Ureter (tissue), 1 donor: ENCODE data around the gene NLRP7. TPM values are rescaled to one million over a fixed set of nuclear protein-coding genes. Genes with fewer than 3 reads are reported as not detected.

Experiments
- DNase-seq: peaks from one replicate; pipeline ENCODE4 v3.0.0-alpha.2; 2020; ENCODE audit warnings: low spot score
- total RNA-seq: library from RNA; stranded (reverse); gene quantifications from one replicate; pipeline ENCODE4 v1.2.4, GENCODE V29; 2023
- donor health status: DM: yes; HTN: yes; CAD: no.

The NLRP7 gene
- total RNA-seq, 1 donor from 2014 or later, result not detected

GRCh38 chr19:54873990-54874389 lies 73.3 kb downstream of the NLRP7 start, which contains the start of gene FCAR:
FCAR (plus strand) TSS chr19:54874235; CDS start chr19:54874290, 55 bp downstream.
- no peak for DNase-seq

Other genes starting within 250 kb of the NLRP7 start
- gene KIR3DL3, start 223.1 kb downstream of the NLRP7 start, total RNA-seq, result not detected
- not detected for gene KIR2DL3, start 209.0 kb downstream of the NLRP7 start, total RNA-seq
- not detected for gene KIR2DL1, start 177.7 kb downstream of the NLRP7 start, total RNA-seq
- gene KIR2DL4, start 143.9 kb downstream of the NLRP7 start, total RNA-seq, result 0.39 TPM
- not detected for gene KIR3DL1, start 131.1 kb downstream of the NLRP7 start, total RNA-seq
- gene KIR2DS4, start 114.9 kb downstream of the NLRP7 start, total RNA-seq, result not detected
- not detected for gene KIR3DL2, start 97.1 kb downstream of the NLRP7 start, total RNA-seq
- 0.39 TPM for gene FCAR, start 73.3 kb downstream of the NLRP7 start, total RNA-seq
- not detected for gene NCR1, start 41.4 kb downstream of the NLRP7 start, total RNA-seq
- gene NLRP2, start 18.8 kb upstream of the NLRP7 start, total RNA-seq, result 75.1 TPM
- gene GP6, start 90.7 kb upstream of the NLRP7 start, total RNA-seq, result 1.2 TPM
- 24.8 TPM for gene RDH13, start 115.6 kb upstream of the NLRP7 start, total RNA-seq
- gene EPS8L1, start 128.3 kb upstream of the NLRP7 start, total RNA-seq, result 64.6 TPM
- gene PPP1R12C, start 170.1 kb upstream of the NLRP7 start, total RNA-seq, result 183 TPM
- 0.89 TPM for gene TNNT1, start 201.7 kb upstream of the NLRP7 start, total RNA-seq
- gene TNNI3, start 210.2 kb upstream of the NLRP7 start, total RNA-seq, result not detected
- gene DNAAF3, start 219.1 kb upstream of the NLRP7 start, total RNA-seq, result 1.6 TPM
- gene SYT5, start 232.8 kb upstream of the NLRP7 start, total RNA-seq, result not detected